HCEC 1CT (cell line): ENCODE measurements around the gene NPIPB8.
"Not testable (repeated sequence)": the region's sequence is repeated elsewhere in the genome, so short reads cannot be mapped to it uniquely, and the experiment has no call there.

Source experiments
- DNase-seq: peaks from one replicate; pipeline ENCODE4 v3.0.0-alpha.2; 2017

The NPIPB8 gene

GRCh38 chr16:28637765-28638164, at the start of gene NPIPB8:
Gene NPIPB8, plus strand, starts transcription at chr16:28638065. Its CDS starts 296 bp downstream, at chr16:28638361.
- DNase-seq, result not testable (repeated sequence)

GRCh38 chr16:28589069-28589468, 48.8 kb upstream of the NPIPB8 start:
- no peak for DNase-seq

GRCh38 chr16:28589930-28590329, 47.9 kb upstream of the NPIPB8 start:
- DNase-seq, result no peak

GRCh38 chr16:28590384-28591340, 47.2 kb upstream of the NPIPB8 start:
- DNase-seq, result no peak

GRCh38 chr16:28591355-28591754, 46.5 kb upstream of the NPIPB8 start:
- no peak for DNase-seq

- no peak for DNase-seq
Measured at GRCh38 chr16:28592511-28592910, 45.4 kb upstream of the NPIPB8 start.

- DNase-seq, result no peak
Measured at GRCh38 chr16:28592979-28593553, 44.8 kb upstream of the NPIPB8 start.

GRCh38 chr16:28595451-28595850, 42.4 kb upstream of the NPIPB8 start:
- DNase-seq, result not testable (repeated sequence)

GRCh38 chr16:28596115-28596630, 41.7 kb upstream of the NPIPB8 start:
- DNase-seq, result no peak

GRCh38 chr16:28596840-28597691, 40.8 kb upstream of the NPIPB8 start, which contains the start of gene SULT1A2:
Gene SULT1A2, minus strand, starts transcription at chr16:28597050. Its CDS starts 1,120 bp downstream, at chr16:28595930.
- no peak for DNase-seq

GRCh38 chr16:28597692-28598261, 40.1 kb upstream of the NPIPB8 start:
- DNase-seq, result no peak

- DNase-seq, result not testable (repeated sequence)
Measured at GRCh38 chr16:28599377-28600285, 38.2 kb upstream of the NPIPB8 start.

GRCh38 chr16:28600965-28601364, 36.9 kb upstream of the NPIPB8 start:
- not testable (repeated sequence) for DNase-seq

GRCh38 chr16:28601589-28601988, 36.3 kb upstream of the NPIPB8 start:
- not testable (repeated sequence) for DNase-seq

- DNase-seq, result not testable (repeated sequence)
Measured at GRCh38 chr16:28602062-28602461, 35.8 kb upstream of the NPIPB8 start.

GRCh38 chr16:28602529-28602928, 35.3 kb upstream of the NPIPB8 start:
- DNase-seq, result no peak

- no peak for DNase-seq
Measured at GRCh38 chr16:28603381-28604185, 34.3 kb upstream of the NPIPB8 start.

- no peak for DNase-seq
Measured at GRCh38 chr16:28604186-28604565, 33.7 kb upstream of the NPIPB8 start.

GRCh38 chr16:28606291-28607115, 31.4 kb upstream of the NPIPB8 start:
- DNase-seq, result no peak
